ENCODE results near the gene MRPL47. TPM values are rescaled to one million over a fixed set of nuclear protein-coding genes. Genes with fewer than 3 reads are reported as not detected.

Gene MRPL47
- total RNA-seq, 4 donors from 2014 or later, result 21.5 to 32.9 (median 28.7) TPM

DNA sequence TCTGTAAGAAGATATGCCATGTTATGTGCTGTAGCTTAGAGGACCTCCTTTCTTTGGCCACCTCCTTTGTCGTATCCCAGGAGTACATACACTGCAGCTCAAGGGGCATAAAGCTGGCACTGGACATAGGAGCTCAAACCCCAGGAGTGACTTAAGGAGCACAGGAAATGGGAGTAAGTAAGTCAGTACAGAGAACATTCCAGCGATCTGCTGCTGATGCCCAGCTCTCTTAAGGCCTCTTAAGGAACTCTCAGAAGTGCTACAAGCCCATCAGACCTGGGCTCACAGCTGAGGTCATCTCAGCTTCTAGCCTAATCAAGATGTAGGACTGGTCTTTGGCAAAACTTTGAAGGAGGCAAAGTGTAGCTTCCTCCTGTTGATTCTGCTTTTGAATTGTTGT lies 63.3 kb downstream of the MRPL47 start:
- TF ChIP-seq, protein P1, sequence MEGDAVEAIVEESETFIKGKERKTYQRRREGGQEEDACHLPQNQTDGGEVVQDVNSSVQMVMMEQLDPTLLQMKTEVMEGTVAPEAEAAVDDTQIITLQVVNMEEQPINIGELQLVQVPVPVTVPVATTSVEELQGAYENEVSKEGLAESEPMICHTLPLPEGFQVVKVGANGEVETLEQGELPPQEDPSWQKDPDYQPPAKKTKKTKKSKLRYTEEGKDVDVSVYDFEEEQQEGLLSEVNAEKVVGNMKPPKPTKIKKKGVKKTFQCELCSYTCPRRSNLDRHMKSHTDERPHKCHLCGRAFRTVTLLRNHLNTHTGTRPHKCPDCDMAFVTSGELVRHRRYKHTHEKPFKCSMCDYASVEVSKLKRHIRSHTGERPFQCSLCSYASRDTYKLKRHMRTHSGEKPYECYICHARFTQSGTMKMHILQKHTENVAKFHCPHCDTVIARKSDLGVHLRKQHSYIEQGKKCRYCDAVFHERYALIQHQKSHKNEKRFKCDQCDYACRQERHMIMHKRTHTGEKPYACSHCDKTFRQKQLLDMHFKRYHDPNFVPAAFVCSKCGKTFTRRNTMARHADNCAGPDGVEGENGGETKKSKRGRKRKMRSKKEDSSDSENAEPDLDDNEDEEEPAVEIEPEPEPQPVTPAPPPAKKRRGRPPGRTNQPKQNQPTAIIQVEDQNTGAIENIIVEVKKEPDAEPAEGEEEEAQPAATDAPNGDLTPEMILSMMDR (IDR thresholded peaks at IDR 0.05), result no peak
- no peak for DNase-seq (ENCODE audit: low spot score)
- no peak for ATAC-seq (ENCODE audit: low FRiP score)

Small RNA genes lying within 50 kb of the gene (small RNA-seq; reads per million reads assigned to genes)
- not detected for gene AC090425.1
- not detected for gene RF01210

Other genes with a start within 250 kb of the MRPL47 start
- 10 to 100 TPM; 16.9 to 42.9 (median 35.1) TPM for gene GNB4, start 153.2 kb downstream of the MRPL47 start, total RNA-seq
- 10 to 100 TPM; 25.6 to 50.4 (median 33.4) TPM for gene ACTL6A, start 41.7 kb downstream of the MRPL47 start, total RNA-seq
- gene NDUFB5, start 156 bp upstream of the MRPL47 start, total RNA-seq, result 100 to 1,000 TPM in 3 of 4 donors, 10 to 100 TPM in 1; 67.3 to 113 (median 106) TPM
- 10 to 100 TPM in 3 of 4 donors, 1 to 10 TPM in 1; 9.6 to 37.5 (median 17.2) TPM for gene USP13, start 48.4 kb upstream of the MRPL47 start, total RNA-seq

Data from omental fat pad (tissue), 4 donors.